Stimulated activated naive CD4-positive, alpha-beta T cell treated with Interleukin-2 at 50 U/mL for 16 hours (primary cell): ENCODE data around the gene ZNF500.

Experiments used
- DNase-seq: peaks from one replicate; lab custom pipeline; 2025; lab: John Stamatoyannopoulos, UW

ZNF500 gene

GRCh38 chr16:4766875-4767628 lies at the start of gene ZNF500:
Gene ZNF500, minus strand, starts transcription at chr16:4767162. Its CDS starts 1,184 bp downstream, at chr16:4765978.
- peak; percentile 94 for DNase-seq

GRCh38 chr16:4814542-4815173 lies 47.7 kb upstream of the ZNF500 start:
- no peak for DNase-seq

GRCh38 chr16:4814046-4814445 lies 47.1 kb upstream of the ZNF500 start:
- no peak for DNase-seq

GRCh38 chr16:4813251-4814003 lies 46.5 kb upstream of the ZNF500 start:
- no peak for DNase-seq

- DNase-seq, result no peak
Measured at GRCh38 chr16:4811773-4812172, 44.8 kb upstream of the ZNF500 start.

- DNase-seq, result no peak
Measured at GRCh38 chr16:4811242-4811641, 44.3 kb upstream of the ZNF500 start.

GRCh38 chr16:4806280-4806679 lies 39.3 kb upstream of the ZNF500 start:
- DNase-seq, result no peak

- DNase-seq, result no peak
Measured at GRCh38 chr16:4805231-4805630, 38.3 kb upstream of the ZNF500 start.

- no peak for DNase-seq
Measured at GRCh38 chr16:4803898-4804762, 37.2 kb upstream of the ZNF500 start.

- no peak for DNase-seq
Measured at GRCh38 chr16:4803401-4803844, 36.5 kb upstream of the ZNF500 start.

- peak; percentile 85 for DNase-seq
Measured at GRCh38 chr16:4802659-4803287, 35.8 kb upstream of the ZNF500 start.

GRCh38 chr16:4801962-4802658 lies 35.1 kb upstream of the ZNF500 start, which contains the start of gene ROGDI:
Gene ROGDI, minus strand, starts transcription at chr16:4802633. Its CDS starts 62 bp downstream, at chr16:4802571.
- DNase-seq, result peak; percentile 73

- DNase-seq, result no peak
Measured at GRCh38 chr16:4801051-4801961, 34.3 kb upstream of the ZNF500 start.

- DNase-seq, result no peak
Measured at GRCh38 chr16:4800290-4801041, 33.5 kb upstream of the ZNF500 start.

GRCh38 chr16:4799171-4799855 lies 32.4 kb upstream of the ZNF500 start:
- no peak for DNase-seq

- DNase-seq, result no peak
Measured at GRCh38 chr16:4798456-4798855, 31.5 kb upstream of the ZNF500 start.

GRCh38 chr16:4797805-4798252 lies 30.9 kb upstream of the ZNF500 start:
- DNase-seq, result no peak
